ENCODE data around the gene FADD.

GRCh38 chr11:70161043-70161625 is 42.0 kb upstream of the FADD start:
- TF ChIP-seq CTCF (IDR thresholded peaks at IDR 0.05): no peak
- no peak for TF ChIP-seq POLR2A (IDR thresholded peaks at IDR 0.05)

Measured in body of pancreas (tissue), 4 donors.